ENCODE results near the gene TMEM272.

Gene TMEM272

GRCh38 chr13:51780099-51780498 is 64.9 kb downstream of the TMEM272 start:
- DNase-seq (ENCODE audit: low read depth) = no peak

GRCh38 chr13:51778392-51778791 is 66.6 kb downstream of the TMEM272 start:
- no peak for DNase-seq (ENCODE audit: low read depth)

GRCh38 chr13:51777921-51778320 is 67.1 kb downstream of the TMEM272 start:
- no peak for DNase-seq (ENCODE audit: low read depth)

GRCh38 chr13:51776179-51776578 is 68.8 kb downstream of the TMEM272 start:
- no peak for DNase-seq (ENCODE audit: low read depth)

- no peak for DNase-seq (ENCODE audit: low read depth)
Measured at GRCh38 chr13:51773515-51773914, 71.5 kb downstream of the TMEM272 start.

GRCh38 chr13:51772781-51773180 is 72.2 kb downstream of the TMEM272 start:
- no peak for DNase-seq (ENCODE audit: low read depth)

GRCh38 chr13:51772105-51772455 is 72.9 kb downstream of the TMEM272 start:
- DNase-seq (ENCODE audit: low read depth) = no peak

- DNase-seq (ENCODE audit: low read depth) = no peak
Measured at GRCh38 chr13:51771418-51772104, 73.4 kb downstream of the TMEM272 start.

GRCh38 chr13:51770681-51771417 is 74.1 kb downstream of the TMEM272 start:
- DNase-seq (ENCODE audit: low read depth) = no peak

GRCh38 chr13:51770160-51770559 is 74.8 kb downstream of the TMEM272 start:
- no peak for DNase-seq (ENCODE audit: low read depth)

GRCh38 chr13:51769455-51770127 is 75.4 kb downstream of the TMEM272 start:
- no peak for DNase-seq (ENCODE audit: low read depth)

- no peak for DNase-seq (ENCODE audit: low read depth)
Measured at GRCh38 chr13:51768976-51769375, 76.0 kb downstream of the TMEM272 start.

GRCh38 chr13:51768378-51768921 is 76.5 kb downstream of the TMEM272 start:
- DNase-seq (ENCODE audit: low read depth) = no peak

- no peak for DNase-seq (ENCODE audit: low read depth)
Measured at GRCh38 chr13:51767100-51767499, 77.9 kb downstream of the TMEM272 start.

GRCh38 chr13:51765142-51765515 is 79.8 kb downstream of the TMEM272 start:
- no peak for DNase-seq (ENCODE audit: low read depth)

GRCh38 chr13:51764184-51765141 is 80.5 kb downstream of the TMEM272 start:
- peak; percentile 19 for DNase-seq (ENCODE audit: low read depth)

- DNase-seq (ENCODE audit: low read depth) = no peak
Measured at GRCh38 chr13:51763486-51763885, 81.5 kb downstream of the TMEM272 start.
